Astrocyte (in vitro differentiated cells and primary cell): Measurements from ENCODE around the gene GPNMB. TPM values are rescaled to one million over a fixed set of nuclear protein-coding genes. Genes with fewer than 3 reads are reported as not detected.

ENCODE experiments used
- DNase-seq: peaks from one replicate; pipeline ENCODE4 v3.0.0-alpha.2; 2010; ENCODE audit warnings: low read depth
- FAIRE-seq: peaks from 2 replicates; lab custom pipeline; 2011; peaks lifted over from hg19 to GRCh38; lab: Jason Lieb, UNC
- H2AFZ ChIP-seq: 2 replicates; pipeline ENCODE4 v1.6.0; 2012; ENCODE audit warnings: low read depth, low read length, inconsistent platforms
- H3K27ac ChIP-seq: 2 replicates; pipeline ENCODE4 v1.5.1; 2011; ENCODE audit warnings: low read depth, low read length, inconsistent platforms
- H3K27me3 ChIP-seq: 2 replicates; pipeline ENCODE4 v1.6.0; 2011; ENCODE audit warnings: low read length, inconsistent platforms; ENCODE audit not compliant: insufficient read depth
- H3K36me3 ChIP-seq: 2 replicates; pipeline ENCODE4 v1.5.1; 2011; ENCODE audit warnings: low read length, inconsistent platforms; ENCODE audit not compliant: insufficient read depth
- H3K4me1 ChIP-seq: 2 replicates; pipeline ENCODE4 v1.5.1; 2011; ENCODE audit warnings: low read length, inconsistent platforms; ENCODE audit not compliant: insufficient read depth
- H3K4me2 ChIP-seq: 2 replicates; pipeline ENCODE4 v1.6.0; 2012; ENCODE audit warnings: low read length, inconsistent platforms
- H3K4me3 ChIP-seq: 2 replicates; pipeline ENCODE4 v1.5.1; 2011; ENCODE audit warnings: low read depth, mild to moderate bottlenecking, low read length, inconsistent platforms; ENCODE audit not compliant: insufficient read depth
- H3K79me2 ChIP-seq: 2 replicates; pipeline ENCODE4 v1.6.0; 2012; ENCODE audit warnings: mild to moderate bottlenecking, low read length, inconsistent platforms; ENCODE audit not compliant: insufficient read depth
- H3K9ac ChIP-seq: 2 replicates; pipeline ENCODE4 v1.6.0; 2012; ENCODE audit warnings: mild to moderate bottlenecking, low read length, inconsistent platforms
- H3K9me3 ChIP-seq: 2 replicates; pipeline ENCODE4 v1.5.1; 2012; ENCODE audit warnings: low read depth, mild to moderate bottlenecking, low read length, inconsistent platforms; ENCODE audit not compliant: insufficient read depth
- H4K20me1 ChIP-seq: 2 replicates; pipeline ENCODE4 v1.6.0; 2012; ENCODE audit warnings: low read length, inconsistent platforms; ENCODE audit not compliant: insufficient read depth
- H3K27ac Mint-ChIP-seq: one replicate; pipeline ENCODE4 v1.8.0; 2021; ENCODE audit warnings: mild to moderate bottlenecking, mixed read lengths; ENCODE audit not compliant: unreplicated experiment
- H3K27me3 Mint-ChIP-seq: one replicate; pipeline ENCODE4 v1.8.0; 2021; ENCODE audit warnings: low read depth, mixed read lengths; ENCODE audit not compliant: unreplicated experiment
- H3K36me3 Mint-ChIP-seq: one replicate; pipeline ENCODE4 v1.8.0; 2021; ENCODE audit warnings: low read depth, mixed read lengths; ENCODE audit not compliant: unreplicated experiment
- H3K4me1 Mint-ChIP-seq: one replicate; pipeline ENCODE4 v1.8.0; 2021; ENCODE audit warnings: low read depth, mixed read lengths; ENCODE audit not compliant: unreplicated experiment
- H3K4me3 Mint-ChIP-seq: one replicate; pipeline ENCODE4 v1.8.0; 2021; ENCODE audit warnings: mild to moderate bottlenecking, moderate library complexity, mixed read lengths; ENCODE audit not compliant: unreplicated experiment
- H3K9me3 Mint-ChIP-seq: one replicate; pipeline ENCODE4 v1.8.0; 2021; ENCODE audit warnings: mild to moderate bottlenecking, mixed read lengths; ENCODE audit not compliant: unreplicated experiment
- EZH2 ChIP-seq: IDR thresholded peaks from 2 replicates; pipeline ENCODE4 v1.6.1; 2012; ENCODE audit warnings: mild to moderate bottlenecking, low read length, inconsistent platforms; ENCODE audit not compliant: insufficient read depth
- total RNA-seq: library from RNA; stranded (reverse); gene quantifications from 2 replicates; pipeline ENCODE4 v1.2.1, GENCODE V29; 2021
- TF ChIP-seq, protein P1 (sequence below): IDR thresholded peaks from 2 replicates; pipeline ENCODE4 v1.5.1; 2011; ENCODE audit warnings: low read depth, mild to moderate bottlenecking, inconsistent platforms, low read length, moderate library complexity; ENCODE audit not compliant: insufficient read depth

The GPNMB gene
- total RNA-seq, 1 donor from 2014 or later, result 0.91 TPM

DNA sequence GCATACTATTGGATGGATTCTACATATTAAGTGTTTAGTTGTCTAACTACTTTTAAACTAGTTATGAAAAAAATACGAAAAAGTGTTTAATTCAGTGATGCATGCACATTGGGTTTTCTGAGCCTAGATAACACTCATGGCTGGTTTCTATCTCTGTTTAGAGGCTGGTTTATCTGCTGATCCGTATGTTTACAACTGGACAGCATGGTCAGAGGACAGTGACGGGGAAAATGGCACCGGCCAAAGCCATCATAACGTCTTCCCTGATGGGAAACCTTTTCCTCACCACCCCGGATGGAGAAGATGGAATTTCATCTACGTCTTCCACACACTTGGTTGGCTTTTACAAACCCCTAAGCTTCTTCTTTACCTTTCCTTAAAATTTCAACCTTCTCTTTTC lies 10.2 kb downstream of the GPNMB start:
- no peaks in the 10 kb centered on the region for H4K20me1 ChIP-seq
- H3K4me3 Mint-ChIP-seq, result no peak overlapping the region
- H2AFZ ChIP-seq, result no peak overlapping the region
- no peaks in the 10 kb centered on the region for H3K4me1 ChIP-seq
- H3K9ac ChIP-seq, result no peak overlapping the region
- H3K4me2 ChIP-seq, result no peak overlapping the region
- TF ChIP-seq, protein P1, sequence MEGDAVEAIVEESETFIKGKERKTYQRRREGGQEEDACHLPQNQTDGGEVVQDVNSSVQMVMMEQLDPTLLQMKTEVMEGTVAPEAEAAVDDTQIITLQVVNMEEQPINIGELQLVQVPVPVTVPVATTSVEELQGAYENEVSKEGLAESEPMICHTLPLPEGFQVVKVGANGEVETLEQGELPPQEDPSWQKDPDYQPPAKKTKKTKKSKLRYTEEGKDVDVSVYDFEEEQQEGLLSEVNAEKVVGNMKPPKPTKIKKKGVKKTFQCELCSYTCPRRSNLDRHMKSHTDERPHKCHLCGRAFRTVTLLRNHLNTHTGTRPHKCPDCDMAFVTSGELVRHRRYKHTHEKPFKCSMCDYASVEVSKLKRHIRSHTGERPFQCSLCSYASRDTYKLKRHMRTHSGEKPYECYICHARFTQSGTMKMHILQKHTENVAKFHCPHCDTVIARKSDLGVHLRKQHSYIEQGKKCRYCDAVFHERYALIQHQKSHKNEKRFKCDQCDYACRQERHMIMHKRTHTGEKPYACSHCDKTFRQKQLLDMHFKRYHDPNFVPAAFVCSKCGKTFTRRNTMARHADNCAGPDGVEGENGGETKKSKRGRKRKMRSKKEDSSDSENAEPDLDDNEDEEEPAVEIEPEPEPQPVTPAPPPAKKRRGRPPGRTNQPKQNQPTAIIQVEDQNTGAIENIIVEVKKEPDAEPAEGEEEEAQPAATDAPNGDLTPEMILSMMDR, result no peak
- TF ChIP-seq EZH2, result no peak
- H3K79me2 ChIP-seq, result no peaks in the 10 kb centered on the region
- no peak overlapping the region for H3K27ac ChIP-seq
- no peaks in the 10 kb centered on the region for H3K36me3 ChIP-seq
- H3K4me1 Mint-ChIP-seq, result no peaks in the 10 kb centered on the region
- peaks cover under 1% of the 10 kb centered on the region for H3K27me3 Mint-ChIP-seq
- DNase-seq (no peak), FAIRE-seq (no peak)
- H3K27me3 ChIP-seq, result no peaks in the 10 kb centered on the region
- H3K4me3 ChIP-seq, result no peak overlapping the region
- no peaks in the 10 kb centered on the region for H3K9me3 Mint-ChIP-seq
- no peaks in the 10 kb centered on the region for H3K9me3 ChIP-seq
- H3K27ac Mint-ChIP-seq, result no peak overlapping the region
- H3K36me3 Mint-ChIP-seq, result no peaks in the 10 kb centered on the region

DNA sequence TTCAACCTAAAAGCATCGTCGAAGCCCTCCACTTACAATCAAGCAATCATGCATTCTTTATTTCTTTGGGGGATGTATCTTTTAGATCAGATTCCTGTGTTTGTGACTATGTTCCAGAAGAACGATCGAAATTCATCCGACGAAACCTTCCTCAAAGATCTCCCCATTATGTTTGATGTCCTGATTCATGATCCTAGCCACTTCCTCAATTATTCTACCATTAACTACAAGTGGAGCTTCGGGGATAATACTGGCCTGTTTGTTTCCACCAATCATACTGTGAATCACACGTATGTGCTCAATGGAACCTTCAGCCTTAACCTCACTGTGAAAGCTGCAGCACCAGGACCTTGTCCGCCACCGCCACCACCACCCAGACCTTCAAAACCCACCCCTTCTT lies 13.8 kb downstream of the GPNMB start:
- H3K27ac ChIP-seq, result no peak overlapping the region
- no peak for TF ChIP-seq EZH2
- TF ChIP-seq, protein P1, result no peak
- Mint-ChIP-seq H3K36me3 (no peaks in the 10 kb centered on the region), H3K27me3 (no peaks in the 10 kb centered on the region), H3K27ac (no peak overlapping the region), H3K4me1 (no peaks in the 10 kb centered on the region), H3K4me3 (no peak overlapping the region), H3K9me3 (no peaks in the 10 kb centered on the region)
- H3K4me3 ChIP-seq, result no peak overlapping the region
- H2AFZ ChIP-seq, result no peak overlapping the region
- peak; percentile 51 for DNase-seq
- H3K36me3 ChIP-seq, result no peaks in the 10 kb centered on the region
- no peak for FAIRE-seq
- H3K9ac ChIP-seq, result no peak overlapping the region
- no peak overlapping the region for H3K4me2 ChIP-seq
- H4K20me1 ChIP-seq, result no peaks in the 10 kb centered on the region
- no peaks in the 10 kb centered on the region for H3K9me3 ChIP-seq
- H3K79me2 ChIP-seq, result no peaks in the 10 kb centered on the region
- no peaks in the 10 kb centered on the region for H3K27me3 ChIP-seq
- no peaks in the 10 kb centered on the region for H3K4me1 ChIP-seq

DNA sequence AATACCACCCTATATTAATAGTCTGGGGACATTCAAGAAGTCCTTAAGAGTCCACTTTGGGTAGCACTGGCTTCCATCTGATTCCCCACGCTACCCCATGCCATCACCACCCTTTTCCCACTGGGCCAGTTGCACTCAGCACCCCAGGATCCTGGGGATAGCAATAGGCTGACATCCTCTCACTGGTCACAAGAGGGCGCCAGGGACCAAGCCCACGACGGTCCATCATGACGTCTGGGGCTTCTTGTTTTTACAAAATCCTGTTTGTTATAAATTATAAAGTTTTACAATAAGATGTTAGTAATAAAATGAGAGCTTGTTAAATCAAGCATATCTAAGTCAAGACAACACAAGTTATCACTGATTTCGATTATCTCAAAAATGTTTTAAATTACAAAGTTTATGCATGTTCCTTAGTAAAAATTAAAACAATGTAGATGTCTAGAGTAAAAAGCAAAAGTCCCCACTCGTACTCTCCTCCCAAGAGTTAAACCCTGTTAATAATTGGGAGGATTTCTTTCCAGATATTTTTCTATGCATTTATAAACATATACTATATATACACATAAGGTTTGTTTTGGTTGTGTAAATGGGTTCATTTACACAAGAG lies 15.4 kb downstream of the GPNMB start:
- FAIRE-seq (no peak), DNase-seq (peak; percentile 32)
- Histone ChIP-seq H3K9ac (no peak overlapping the region), H3K4me3 (no peak overlapping the region), H3K79me2 (no peaks in the 10 kb centered on the region), H3K9me3 (no peaks in the 10 kb centered on the region), H3K36me3 (no peaks in the 10 kb centered on the region), H3K4me2 (no peak overlapping the region), H2AFZ (no peak overlapping the region), H3K27me3 (no peaks in the 10 kb centered on the region), H3K4me1 (no peaks in the 10 kb centered on the region), H3K27ac (no peak overlapping the region), H4K20me1 (no peaks in the 10 kb centered on the region)
- no peak overlapping the region for H3K27ac Mint-ChIP-seq
- TF ChIP-seq EZH2, result no peak
- TF ChIP-seq, protein P1, result peak; percentile 89
- H3K36me3 Mint-ChIP-seq, result no peaks in the 10 kb centered on the region
- no peak overlapping the region for H3K4me3 Mint-ChIP-seq
- no peaks in the 10 kb centered on the region for H3K4me1 Mint-ChIP-seq
- no peaks in the 10 kb centered on the region for H3K9me3 Mint-ChIP-seq
- H3K27me3 Mint-ChIP-seq, result no peaks in the 10 kb centered on the region
